G401 (cell line): ENCODE results near the gene LRRC8C. TPM values are rescaled to one million over a fixed set of nuclear protein-coding genes. Genes with fewer than 3 reads are reported as not detected.
A peak's percentile ranks its signal among the peaks of the same experiment; 100 is the strongest.
"Not testable (repeated sequence)": the region's sequence is repeated elsewhere in the genome, so short reads cannot be mapped to it uniquely, and the experiment has no call there.

Source experiments
- DNase-seq: peaks from one replicate; pipeline ENCODE4 v3.0.0-alpha.2; 2015; ENCODE audit warnings: low spot score
- in situ Hi-C: cut with HindIII; loops from 2 replicates; pipeline ENCODE4 v1.10.0; 2016; ENCODE audit warnings: low sequenced_read_pairs, mixed read lengths
- total RNA-seq: library from RNA; depleted of rRNA; stranded (reverse); fragments of >200 nt; shearing (Covaris generic); gene quantifications from 2 replicates; pipeline ENCODE4 v1.2.3, GENCODE V29; 2014; rRNA removed

The LRRC8C gene
- 4.4 and 6.5 TPM in 2 replicates for total RNA-seq

DNA sequence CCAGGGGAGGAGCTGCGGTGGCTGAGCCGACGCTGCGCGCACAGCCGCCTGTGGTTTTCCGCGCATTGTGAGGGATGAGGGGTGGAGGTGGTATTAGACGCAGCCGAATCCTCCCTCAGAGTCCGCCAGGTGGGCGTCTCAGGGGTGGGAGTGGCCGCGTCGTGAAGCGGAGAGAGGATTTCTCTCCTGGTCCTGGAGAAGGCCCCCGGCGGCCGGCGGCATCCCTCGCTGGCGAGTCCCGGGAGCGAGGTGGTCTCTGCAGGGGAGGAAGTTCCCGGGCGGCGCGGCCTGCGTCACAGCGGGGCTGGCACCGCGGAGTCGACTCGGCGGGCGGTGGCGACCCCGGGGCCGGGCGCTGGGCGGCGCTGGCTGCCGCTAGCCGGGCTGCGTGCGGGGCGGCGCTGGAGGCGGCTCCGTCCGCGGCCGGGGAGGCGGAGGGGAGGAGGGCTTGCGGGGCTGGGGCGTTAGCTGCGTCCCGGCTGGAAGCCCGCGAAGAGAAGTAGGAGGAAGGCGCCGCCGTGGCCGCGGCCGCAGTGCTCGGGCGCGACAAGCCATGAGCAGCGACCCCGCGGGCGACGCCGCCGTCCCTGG, at the start of gene LRRC8C:
LRRC8C (plus strand) TSS at position 464 of the 591 bp plus-strand sequence. CDS start 53,354 bp downstream, outside the sequence.
- DNase-seq, result peak; percentile 18
- in situ Hi-C loops, result no loop called here

DNA sequence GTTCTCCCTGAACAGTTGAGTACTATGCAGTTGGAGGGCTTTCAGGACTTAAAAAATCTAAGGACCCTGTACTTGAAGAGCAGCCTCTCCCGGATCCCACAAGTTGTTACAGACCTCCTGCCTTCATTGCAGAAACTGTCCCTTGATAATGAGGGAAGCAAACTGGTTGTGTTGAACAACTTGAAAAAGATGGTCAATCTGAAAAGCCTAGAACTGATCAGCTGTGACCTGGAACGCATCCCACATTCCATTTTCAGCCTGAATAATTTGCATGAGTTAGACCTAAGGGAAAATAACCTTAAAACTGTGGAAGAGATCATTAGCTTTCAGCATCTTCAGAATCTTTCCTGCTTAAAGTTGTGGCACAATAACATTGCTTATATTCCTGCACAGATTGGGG, 48.7 kb upstream of the LRRC8C start:
- in situ Hi-C loops, result no loop called here
- DNase-seq, result no peak

DNA sequence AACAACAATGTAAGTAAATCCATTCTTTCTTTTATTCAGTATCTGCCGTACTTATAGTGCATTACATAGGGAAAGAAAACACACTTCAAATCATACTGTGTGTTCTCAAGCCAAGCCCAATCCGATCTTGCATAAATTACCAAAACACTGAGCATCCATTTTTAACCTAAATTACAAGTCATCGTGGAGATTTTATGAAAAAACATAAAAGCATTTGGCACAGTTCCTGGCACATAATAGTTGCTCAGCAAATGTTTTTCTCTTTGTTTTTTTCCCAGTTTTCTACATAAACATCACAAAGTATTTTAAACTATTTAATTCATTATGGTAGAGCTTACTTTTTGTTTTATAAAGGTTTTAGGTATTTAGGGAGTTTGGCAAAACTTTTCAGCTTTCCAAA, 48.1 kb upstream of the LRRC8C start:
- DNase-seq, result no peak
- in situ Hi-C loops, result no loop called here

DNA sequence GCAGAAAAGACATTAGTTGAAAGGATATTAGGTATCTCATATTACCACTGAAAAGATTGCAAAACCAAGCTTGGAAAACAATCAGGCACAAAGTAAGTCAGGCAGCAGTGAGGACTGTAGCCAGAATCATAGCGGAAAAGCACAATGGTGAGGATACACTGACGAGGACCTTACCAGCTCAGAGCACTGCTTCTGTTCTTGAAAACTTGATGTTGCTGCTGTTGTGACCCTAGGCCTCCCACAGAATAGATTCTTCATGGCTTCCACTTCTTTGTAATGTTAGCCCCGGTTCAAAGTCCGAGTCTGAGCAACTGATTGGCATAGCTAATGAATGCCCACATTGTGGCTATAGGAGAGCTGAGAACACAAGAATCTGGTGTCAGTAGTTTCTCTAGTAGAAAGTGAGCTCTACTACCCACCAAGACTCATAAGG, 45.2 kb upstream of the LRRC8C start:
- in situ Hi-C loops, result no loop called here
- no peak for DNase-seq

DNA sequence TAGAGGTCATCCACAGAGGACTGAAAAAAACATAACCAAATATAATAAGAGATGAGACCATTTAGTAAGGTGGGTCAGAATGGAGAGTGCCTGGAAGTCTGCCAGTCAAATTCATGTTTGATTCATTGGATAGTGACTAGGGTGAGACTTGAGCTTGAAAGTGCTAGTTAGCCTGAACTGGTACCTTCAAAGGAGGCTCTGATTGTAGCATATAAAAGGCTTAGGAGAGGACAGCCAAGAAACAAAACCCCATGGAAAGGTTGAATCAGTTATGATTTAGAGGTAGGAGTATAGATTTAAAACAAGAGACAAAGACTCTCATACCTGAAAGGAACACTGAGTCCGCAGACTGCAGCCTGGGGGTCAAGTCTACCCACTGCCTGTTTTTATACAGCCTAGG, 44.4 kb upstream of the LRRC8C start:
- DNase-seq, result no peak
- in situ Hi-C loops, result no loop called here

DNA sequence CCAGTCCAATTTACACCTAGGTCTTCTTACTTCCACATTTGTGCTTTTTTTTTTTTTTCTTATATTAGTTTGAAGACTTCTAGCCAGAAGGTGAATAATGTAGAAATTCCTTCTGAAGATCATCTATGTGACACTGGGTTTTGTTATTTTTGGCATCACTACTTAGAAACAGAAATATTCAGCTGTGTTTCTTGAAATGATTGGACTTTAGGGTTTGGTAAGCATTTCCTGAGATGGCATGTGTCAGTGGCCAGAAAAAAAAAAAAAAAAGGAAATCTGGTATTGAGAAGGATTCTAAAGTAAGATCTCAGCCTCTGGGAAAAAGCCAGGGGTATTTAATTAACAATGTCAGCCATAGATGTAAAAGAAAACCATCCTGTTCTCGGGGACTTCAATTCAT, 43.4 kb upstream of the LRRC8C start:
- in situ Hi-C loops, result no loop called here

GRCh38 chr1:89590341-89591080, 42.4 kb upstream of the LRRC8C start:
- DNase-seq, result no peak
- in situ Hi-C loops, result no loop called here

More for the DNA sequence above, 43.4 kb upstream of the LRRC8C start:
- no peak for DNase-seq

GRCh38 chr1:89592861-89593302, 40.0 kb upstream of the LRRC8C start:
- DNase-seq, in situ Hi-C loops: not testable (repeated sequence)

DNA sequence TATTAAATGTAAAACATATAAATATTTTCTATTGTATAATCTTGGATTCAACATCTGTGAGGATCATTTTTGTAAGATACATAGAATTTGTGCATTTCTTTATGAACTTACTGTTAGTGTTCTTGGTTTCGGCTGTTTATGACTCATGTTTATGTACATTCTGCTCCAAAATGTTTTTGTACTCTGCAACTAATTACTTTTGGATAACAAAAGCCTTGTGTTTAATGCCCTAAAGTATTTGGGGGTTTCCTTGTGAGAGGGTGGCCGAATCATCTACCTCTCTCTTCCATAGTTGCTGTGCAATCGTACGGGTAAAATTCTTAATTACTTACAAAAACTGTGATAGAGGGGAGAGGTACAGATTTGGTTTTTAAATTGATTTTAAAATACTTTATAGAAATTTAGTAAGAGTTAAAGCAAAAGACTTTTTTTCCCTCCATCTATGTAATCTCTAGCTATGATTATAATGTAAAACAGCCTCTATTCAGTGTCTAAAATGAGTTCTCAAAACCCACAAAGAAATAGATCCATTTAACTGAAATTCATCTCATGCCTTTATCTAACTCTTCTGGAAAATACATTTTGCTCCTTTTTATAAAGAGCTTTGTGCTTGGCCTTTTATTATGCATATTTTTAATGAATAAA, 38.7 kb upstream of the LRRC8C start:
- no peak for DNase-seq
- in situ Hi-C loops, result no loop called here

GRCh38 chr1:89596698-89597097, 36.2 kb upstream of the LRRC8C start:
- DNase-seq, result no peak
- in situ Hi-C loops, result no loop called here

- in situ Hi-C loops, result no loop called here
- DNase-seq, result peak; percentile 54
These were observed 34.2 kb upstream of the LRRC8C start for GRCh38 chr1:89598450-89599331.

GRCh38 chr1:89599332-89599630, 33.6 kb upstream of the LRRC8C start:
- in situ Hi-C loops, result no loop called here
- no peak for DNase-seq

- in situ Hi-C loops, result no loop called here
These were observed 32.3 kb upstream of the LRRC8C start for GRCh38 chr1:89600451-89601224.

GRCh38 chr1:89602871-89603404, 30.0 kb upstream of the LRRC8C start:
- no peak for DNase-seq
- in situ Hi-C loops, result no loop called here

More at GRCh38 chr1:89600451-89601224, 32.3 kb upstream of the LRRC8C start:
- DNase-seq, result no peak

DNA sequence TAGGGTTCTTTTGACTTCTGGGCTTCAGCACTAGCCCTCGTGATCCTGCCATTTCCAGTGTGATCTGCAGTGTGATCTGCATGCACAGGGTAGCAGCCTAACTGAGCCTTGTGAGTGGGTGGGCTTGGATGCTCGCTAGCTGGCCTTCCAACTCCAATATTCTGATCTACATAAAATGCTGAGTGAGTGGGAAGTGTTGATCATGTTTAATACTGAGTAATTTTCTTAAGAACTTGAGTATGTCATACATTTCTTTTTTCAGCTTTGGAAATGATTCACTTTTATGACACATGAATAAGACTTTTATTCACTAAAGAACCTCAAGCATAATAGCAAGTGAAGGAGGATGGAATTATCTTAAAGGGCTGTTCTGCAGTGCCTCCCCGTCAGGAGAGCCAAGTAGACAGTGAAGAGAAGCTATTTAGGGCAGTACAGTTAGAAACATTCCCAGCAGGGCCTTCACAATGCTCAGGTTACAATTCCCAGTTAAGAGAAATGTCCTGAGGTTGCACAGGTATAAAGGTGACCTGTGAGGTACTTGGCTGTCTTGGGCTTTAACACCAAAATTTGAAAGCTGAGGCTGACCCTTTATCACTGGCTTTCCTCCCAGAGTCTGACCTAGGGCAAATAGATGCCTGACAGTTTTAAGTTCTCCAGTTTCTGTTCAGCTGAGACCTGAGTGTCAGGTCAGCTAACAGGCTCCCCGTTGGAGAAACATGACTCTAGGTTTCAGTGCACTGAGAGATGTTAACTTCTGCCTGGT, 29.1 kb upstream of the LRRC8C start:
- DNase-seq, result no peak
- in situ Hi-C loops, result no loop called here

DNA sequence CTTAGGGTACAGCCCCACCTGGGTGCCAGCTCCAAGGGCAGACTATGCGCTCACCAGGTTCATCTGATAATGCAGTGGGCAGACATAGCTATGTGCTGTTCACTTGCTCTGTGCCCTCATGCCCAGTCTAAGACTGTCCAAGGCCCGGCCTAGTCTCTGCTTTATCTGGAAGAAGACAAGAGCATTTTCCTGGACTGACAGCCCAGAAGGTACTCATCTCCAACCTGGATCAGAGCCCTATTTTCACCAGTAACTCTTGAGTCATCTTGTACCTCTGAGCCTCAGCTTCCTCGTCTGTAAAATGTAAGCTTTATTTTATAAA, 28.5 kb upstream of the LRRC8C start:
- in situ Hi-C loops, result no loop called here

DNA sequence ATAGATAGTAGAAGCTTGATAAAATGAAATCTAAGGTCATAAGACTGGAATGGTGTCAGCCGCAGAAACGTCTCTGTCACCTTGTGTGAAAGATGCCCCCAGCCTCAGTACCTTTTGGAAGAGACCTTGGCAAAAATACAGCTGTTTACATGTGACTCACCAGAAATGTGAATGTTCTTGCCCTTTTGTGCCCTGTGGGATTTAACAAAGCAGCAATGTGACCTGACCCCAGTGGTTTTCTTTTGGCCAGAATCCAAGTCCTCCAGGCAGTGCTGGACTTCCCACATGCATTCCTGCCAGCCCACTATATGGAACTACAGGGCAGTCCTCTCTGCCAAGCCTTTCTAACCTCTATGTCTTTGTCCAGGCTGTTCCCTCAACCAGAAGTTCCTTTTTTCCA, 27.2 kb upstream of the LRRC8C start:
- in situ Hi-C loops, result no loop called here
- DNase-seq, result no peak

More for the DNA sequence above, 28.5 kb upstream of the LRRC8C start:
- DNase-seq, result no peak
